HEK293 (cell line): Measurements from ENCODE around the gene PRKCA.
A peak's percentile ranks its signal among the peaks of the same experiment; 100 is the strongest.

ENCODE experiments used
- CTCF ChIA-PET: fragments of 350-600 bp; formaldehyde crosslinking; extraction: SDS; loops from one replicate; lab custom pipeline; 2021; ENCODE audit warnings: antibody characterized with exemption; lab: Yijun Ruan, JAX
- POLR2A ChIA-PET: fragments of 300-600 bp; formaldehyde crosslinking; extraction: SDS; loops from one replicate; lab custom pipeline; 2020; ENCODE audit warnings: antibody characterized with exemption, inconsistent platforms; lab: Yijun Ruan, JAX
- H3K27ac ChIP-seq: fragments of 200-500 bp; sonication (Bioruptor generic); 2 replicates; pipeline ENCODE4 v1.5.1; 2014; ENCODE audit warnings: low read depth, low read length, control low read depth, inconsistent platforms; ENCODE audit errors: extremely low read depth
- H3K36me3 ChIP-seq, 2 experiments: fragments of 200-500 bp in 1 of 2; sonication (Bioruptor generic) in 1 of 2; 1 replicate in 1 of 2; 2 replicates in 1 of 2; pipeline ENCODE4 v1.5.1; 2014 to 2017; ENCODE audit warnings: inconsistent platforms in 2 of 2, low read length in 2 of 2; ENCODE audit not compliant: control insufficient read depth in 2 of 2, insufficient read depth in 1 of 2
- H3K4me1 ChIP-seq: fragments of 200-500 bp; sonication (Bioruptor generic); 2 replicates; pipeline ENCODE4 v1.5.1; 2014; ENCODE audit warnings: mild to moderate bottlenecking, low read length, inconsistent platforms; ENCODE audit not compliant: control insufficient read depth, insufficient read depth
- H3K4me3 ChIP-seq: 2 replicates; pipeline ENCODE4 v1.5.1; 2011; ENCODE audit warnings: low read depth, mild to moderate bottlenecking, control low read depth, low read length, moderate library complexity
- H3K9me3 ChIP-seq: fragments of 200-500 bp; sonication (Bioruptor generic); 2 replicates; pipeline ENCODE4 v1.5.1; 2014; ENCODE audit warnings: low read depth, low read length, inconsistent platforms; ENCODE audit not compliant: control insufficient read depth, insufficient read depth
- KLF7 ChIP-seq: fragments of 450-650 bp; formaldehyde crosslinking; IDR thresholded peaks from 2 replicates; pipeline ENCODE4 v1.5.1; 2016; ENCODE audit warnings: missing biosample characterization, missing genetic modification characterization, borderline replicate concordance
- MEIS1 ChIP-seq: sonication (generic); formaldehyde crosslinking; IDR thresholded peaks from 2 replicates; pipeline ENCODE4 v1.8.1; 2022; ENCODE audit warnings: missing genetic modification reagents, mild to moderate bottlenecking, borderline replicate concordance
- PRDM1 ChIP-seq: fragments of 450-650 bp; formaldehyde crosslinking; IDR thresholded peaks from 2 replicates; pipeline ENCODE4; 2016; ENCODE audit warnings: missing biosample characterization, missing genetic modification characterization
- SCRT1 ChIP-seq: fragments of 450-650 bp; formaldehyde crosslinking; IDR thresholded peaks from 2 replicates; pipeline ENCODE4 v1.5.1; 2016; ENCODE audit warnings: missing biosample characterization, missing genetic modification characterization, borderline replicate concordance
- ZIC2 ChIP-seq: fragments of 450-650 bp; formaldehyde crosslinking; IDR thresholded peaks from 2 replicates; pipeline ENCODE4 v1.5.1; 2016; ENCODE audit warnings: missing biosample characterization, missing genetic modification characterization
- ZNF132 ChIP-seq: fragments of 450-650 bp; formaldehyde crosslinking; IDR thresholded peaks from 2 replicates; pipeline ENCODE4 v1.5.1; 2017; ENCODE audit warnings: missing biosample characterization, missing genetic modification characterization, borderline replicate concordance
- ZNF138 ChIP-seq: fragments of 450-650 bp; formaldehyde crosslinking; IDR thresholded peaks from 2 replicates; pipeline ENCODE4 v1.5.1; 2016; ENCODE audit warnings: missing biosample characterization, missing genetic modification characterization, borderline replicate concordance
- ZNF239 ChIP-seq: fragments of 450-650 bp; formaldehyde crosslinking; IDR thresholded peaks from 2 replicates; pipeline ENCODE4 v1.5.1; 2016; ENCODE audit warnings: missing biosample characterization, missing genetic modification characterization
- ZNF629 ChIP-seq: fragments of 450-650 bp; formaldehyde crosslinking; IDR thresholded peaks from 2 replicates; pipeline ENCODE4 v1.5.1; 2017; ENCODE audit warnings: missing biosample characterization, missing genetic modification characterization
- ZNF747 ChIP-seq: fragments of 450-650 bp; formaldehyde crosslinking; IDR thresholded peaks from 2 replicates; pipeline ENCODE4 v1.5.1; 2016; ENCODE audit warnings: missing biosample characterization, missing genetic modification characterization
- TF ChIP-seq, protein P1 (sequence below): fragments of 450-650 bp; formaldehyde crosslinking; IDR thresholded peaks from 2 replicates; pipeline ENCODE4 v1.5.1; 2016; ENCODE audit warnings: missing biosample characterization, missing genetic modification characterization
- TF ChIP-seq, protein P2 (sequence below): fragments of 450-650 bp; formaldehyde crosslinking; IDR thresholded peaks from 2 replicates; pipeline ENCODE4 v1.5.1; 2016; ENCODE audit warnings: missing biosample characterization, missing genetic modification characterization
- TF ChIP-seq, protein P3 (sequence below): fragments of 450-650 bp; formaldehyde crosslinking; IDR thresholded peaks from 2 replicates; pipeline ENCODE4 v1.5.1; 2016; ENCODE audit warnings: missing biosample characterization, missing genetic modification characterization

PRKCA gene

DNA sequence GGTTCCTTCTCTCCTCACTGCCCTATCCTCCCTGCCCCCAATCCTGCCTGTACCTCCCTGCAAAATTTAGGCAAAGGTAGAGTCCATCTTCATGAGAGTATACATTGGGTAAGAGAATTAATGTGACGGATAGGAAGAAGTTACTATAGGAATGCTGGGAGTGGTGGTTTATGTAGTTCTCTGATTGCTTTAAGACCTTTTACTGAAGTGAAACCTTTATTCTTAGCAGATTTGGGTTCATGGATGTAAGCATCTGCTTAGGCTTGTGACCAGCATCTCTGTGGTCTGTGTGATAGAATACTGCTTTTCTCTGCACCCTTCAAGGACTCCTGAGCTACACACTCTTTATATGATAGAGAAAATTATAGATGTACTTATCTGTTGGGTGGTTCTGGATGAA lies 127.3 kb downstream of the PRKCA start:
- ChIA-PET CTCF (no interaction called here), POLR2A (interaction anchor here (0.6 kb wide), 1 partner anchor 90 kb away, joined by 7 read pairs; no protein-coding TSS in a partner anchor)
- Histone ChIP-seq H3K4me3 (no peak overlapping the region), H3K27ac (no peak overlapping the region), H3K9me3 (no peaks in the 10 kb centered on the region), H3K4me1 (peaks cover 4% of the 10 kb centered on the region; the same call in 1 of the 2 replicates), H3K36me3 (no peaks in the 10 kb centered on the region)
- TF ChIP-seq, protein P1, sequence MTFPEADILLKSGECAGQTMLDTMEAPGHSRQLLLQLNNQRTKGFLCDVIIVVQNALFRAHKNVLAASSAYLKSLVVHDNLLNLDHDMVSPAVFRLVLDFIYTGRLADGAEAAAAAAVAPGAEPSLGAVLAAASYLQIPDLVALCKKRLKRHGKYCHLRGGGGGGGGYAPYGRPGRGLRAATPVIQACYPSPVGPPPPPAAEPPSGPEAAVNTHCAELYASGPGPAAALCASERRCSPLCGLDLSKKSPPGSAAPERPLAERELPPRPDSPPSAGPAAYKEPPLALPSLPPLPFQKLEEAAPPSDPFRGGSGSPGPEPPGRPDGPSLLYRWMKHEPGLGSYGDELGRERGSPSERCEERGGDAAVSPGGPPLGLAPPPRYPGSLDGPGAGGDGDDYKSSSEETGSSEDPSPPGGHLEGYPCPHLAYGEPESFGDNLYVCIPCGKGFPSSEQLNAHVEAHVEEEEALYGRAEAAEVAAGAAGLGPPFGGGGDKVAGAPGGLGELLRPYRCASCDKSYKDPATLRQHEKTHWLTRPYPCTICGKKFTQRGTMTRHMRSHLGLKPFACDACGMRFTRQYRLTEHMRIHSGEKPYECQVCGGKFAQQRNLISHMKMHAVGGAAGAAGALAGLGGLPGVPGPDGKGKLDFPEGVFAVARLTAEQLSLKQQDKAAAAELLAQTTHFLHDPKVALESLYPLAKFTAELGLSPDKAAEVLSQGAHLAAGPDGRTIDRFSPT = no peak

DNA sequence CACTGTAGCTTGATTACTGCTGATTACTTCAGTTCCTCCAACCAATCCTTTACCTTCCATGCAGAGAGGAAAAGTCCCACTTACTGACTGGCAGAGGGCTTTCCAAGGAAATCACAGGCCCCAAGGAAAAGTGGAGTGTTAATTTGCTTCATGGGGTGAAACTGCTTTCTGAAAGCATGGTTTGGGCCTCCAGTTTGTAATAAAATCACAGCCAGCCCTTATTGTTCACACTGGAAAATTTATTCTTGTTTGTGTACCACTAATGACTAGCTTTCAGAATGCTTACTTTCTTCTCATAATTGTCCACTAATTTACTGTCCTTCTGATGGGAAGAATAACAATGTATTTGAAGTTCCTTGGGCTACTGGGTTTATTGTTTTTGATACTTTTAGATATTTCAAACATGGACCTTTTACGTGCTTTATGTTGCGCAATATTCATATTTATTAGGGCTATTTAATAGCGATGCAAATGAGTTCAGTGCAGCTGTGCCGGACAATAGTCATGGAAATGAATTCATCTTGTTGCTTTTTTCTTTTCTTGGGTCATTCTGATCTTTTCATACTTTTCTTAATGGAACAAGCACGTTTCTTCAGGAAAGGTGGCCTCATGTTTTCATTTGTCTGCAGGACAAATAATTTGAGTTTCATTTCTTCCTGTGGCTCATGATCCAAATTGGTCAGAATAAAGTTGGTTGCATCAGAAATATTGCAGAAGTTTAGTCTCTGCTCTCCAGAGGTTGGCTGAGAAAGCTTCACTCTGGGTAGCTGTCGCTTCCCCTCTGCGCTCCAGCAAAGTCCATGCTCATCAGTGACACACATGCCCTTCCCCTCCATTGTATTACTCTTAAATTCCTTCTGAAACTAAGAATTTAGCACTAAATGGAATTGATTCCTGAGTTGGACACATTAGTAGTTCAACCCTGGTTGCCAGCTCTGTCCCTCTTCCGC lies 128.7 kb downstream of the PRKCA start:
- no peak for TF ChIP-seq SCRT1
- no peak for TF ChIP-seq ZNF629
- TF ChIP-seq MEIS1 (CRISPR knock-in tag) = no peak
- no peak for TF ChIP-seq ZNF132 (tag by site-specific recombination)
- no peak for TF ChIP-seq KLF7 (tag by site-specific recombination)
- TF ChIP-seq ZIC2 = peak; percentile 58; the same call in 1 of the 2 replicates
- TF ChIP-seq ZNF239 (tag by site-specific recombination) = no peak
- TF ChIP-seq ZNF138 (tag by site-specific recombination) = no peak
- TF ChIP-seq PRDM1 = 0 out of 2 replicates have a peak, but pooled peaks have one; percentile 16
- no peak for TF ChIP-seq ZNF747 (tag by site-specific recombination)
- peaks cover 4% of the 10 kb centered on the region; the same call in 1 of the 2 replicates for H3K4me1 ChIP-seq
- no peaks in the 10 kb centered on the region for H3K36me3 ChIP-seq
- H3K9me3 ChIP-seq = no peaks in the 10 kb centered on the region
- no peak overlapping the region for H3K27ac ChIP-seq
- ChIA-PET CTCF (interaction anchor here (0.7 to 1.1 kb wide), 3 partner anchors 8 to 194 kb away, joined by 3 to 4 read pairs (median 4); no protein-coding TSS in a partner anchor), POLR2A (no interaction called here)
- H3K4me3 ChIP-seq = no peak overlapping the region

DNA sequence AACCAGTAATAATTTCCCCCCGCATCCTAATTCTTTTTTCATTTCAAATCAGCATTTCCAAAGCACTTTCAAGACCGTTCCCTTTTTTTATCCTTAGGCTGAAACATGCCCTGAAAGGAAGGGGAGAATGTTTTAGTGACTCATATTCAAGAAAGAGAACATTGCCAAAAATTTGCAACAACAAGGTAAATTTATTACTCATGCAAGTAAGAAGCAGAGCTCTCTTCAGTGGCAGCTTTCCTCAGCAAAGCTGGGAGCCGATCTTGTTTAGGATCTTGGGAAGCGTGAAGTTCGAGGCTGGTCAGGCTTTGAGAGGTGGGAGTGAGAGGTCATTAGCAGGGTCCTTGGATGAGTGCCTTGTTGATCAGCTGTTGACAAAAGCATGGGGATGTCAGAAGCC lies 129.5 kb downstream of the PRKCA start:
- no peaks in the 10 kb centered on the region for H3K9me3 ChIP-seq
- no peaks in the 10 kb centered on the region for H3K36me3 ChIP-seq
- TF ChIP-seq, protein P2, sequence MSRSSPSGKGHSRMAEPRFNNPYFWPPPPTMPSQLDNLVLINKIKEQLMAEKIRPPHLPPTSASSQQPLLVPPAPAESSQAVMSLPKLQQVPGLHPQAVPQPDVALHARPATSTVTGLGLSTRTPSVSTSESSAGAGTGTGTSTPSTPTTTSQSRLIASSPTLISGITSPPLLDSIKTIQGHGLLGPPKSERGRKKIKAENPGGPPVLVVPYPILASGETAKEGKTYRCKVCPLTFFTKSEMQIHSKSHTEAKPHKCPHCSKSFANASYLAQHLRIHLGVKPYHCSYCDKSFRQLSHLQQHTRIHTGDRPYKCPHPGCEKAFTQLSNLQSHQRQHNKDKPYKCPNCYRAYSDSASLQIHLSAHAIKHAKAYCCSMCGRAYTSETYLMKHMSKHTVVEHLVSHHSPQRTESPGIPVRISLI (tag by site-specific recombination) = no peak
- TF ChIP-seq, protein P3, sequence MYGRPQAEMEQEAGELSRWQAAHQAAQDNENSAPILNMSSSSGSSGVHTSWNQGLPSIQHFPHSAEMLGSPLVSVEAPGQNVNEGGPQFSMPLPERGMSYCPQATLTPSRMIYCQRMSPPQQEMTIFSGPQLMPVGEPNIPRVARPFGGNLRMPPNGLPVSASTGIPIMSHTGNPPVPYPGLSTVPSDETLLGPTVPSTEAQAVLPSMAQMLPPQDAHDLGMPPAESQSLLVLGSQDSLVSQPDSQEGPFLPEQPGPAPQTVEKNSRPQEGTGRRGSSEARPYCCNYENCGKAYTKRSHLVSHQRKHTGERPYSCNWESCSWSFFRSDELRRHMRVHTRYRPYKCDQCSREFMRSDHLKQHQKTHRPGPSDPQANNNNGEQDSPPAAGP (tag by site-specific recombination) = no peak
- no peak overlapping the region for H3K4me3 ChIP-seq
- no peak overlapping the region for H3K27ac ChIP-seq
- H3K4me1 ChIP-seq = peaks cover 4% of the 10 kb centered on the region; the same call in 1 of the 2 replicates
- POLR2A ChIA-PET = no interaction called here
- CTCF ChIA-PET = interaction anchor here (0.7 to 1.1 kb wide), 4 partner anchors 9 to 1368 kb away, joined by 3 to 6 read pairs (median 4); no protein-coding TSS in a partner anchor
